Activated CD4-positive, alpha-beta T cell treated with anti-CD3 and anti-CD28 coated beads for 36 hours (primary cell): Measurements from ENCODE around the gene CCDC188. TPM values are rescaled to one million over a fixed set of nuclear protein-coding genes. Genes with fewer than 3 reads are reported as not detected.

Source experiments
- ATAC-seq: fragments of 200-7000 bp; cut with Tn5 transposase; one replicate; pipeline ENCODE4 v1.10.0; 2021; ENCODE audit warnings: mild to moderate bottlenecking, moderate library complexity
- CTCF ChIA-PET: fragments of 350-600 bp; sonication (Branson Sonifier 250); formaldehyde crosslinking; loops from one replicate; lab custom pipeline; 2021; ENCODE audit warnings: antibody characterized with exemption; lab: Charles Lee
- POLR2A ChIA-PET: fragments of 350-600 bp; sonication (Branson Sonifier 250); formaldehyde crosslinking; loops from one replicate; lab custom pipeline; 2021; ENCODE audit warnings: antibody characterized with exemption, inconsistent platforms; lab: Charles Lee
- DNase-seq: peaks from one replicate; pipeline ENCODE4 v3.0.0-alpha.2; 2020
- H3K27ac Mint-ChIP-seq: one replicate; pipeline ENCODE4 v1.8.0; 2021; ENCODE audit warnings: mixed read lengths
- H3K27me3 Mint-ChIP-seq: one replicate; pipeline ENCODE4 v1.8.0; 2021; ENCODE audit warnings: mixed read lengths
- H3K36me3 Mint-ChIP-seq: one replicate; pipeline ENCODE4 v1.8.0; 2021; ENCODE audit warnings: low read depth, mixed read lengths
- H3K4me1 Mint-ChIP-seq: one replicate; pipeline ENCODE4 v1.8.0; 2021; ENCODE audit warnings: mixed read lengths
- H3K4me3 Mint-ChIP-seq: one replicate; pipeline ENCODE4 v1.8.0; 2021; ENCODE audit warnings: mild to moderate bottlenecking, moderate library complexity, mixed read lengths
- H3K9me3 Mint-ChIP-seq: one replicate; pipeline ENCODE4 v1.8.0; 2021; ENCODE audit warnings: low read depth, mixed read lengths
- intact Hi-C, 2 experiments: fragments of 100-400 bp; cut with DNase I in 1 of 2; cut with micrococcal nuclease in 1 of 2; formaldehyde crosslinking; loops; one replicate each; pipeline versions ENCODE4 v1.14.2 to v1.15.1; 2022 to 2024; cut with DNase I, micrococcal nuclease
- total RNA-seq, 2 experiments: library from RNA; stranded (reverse); gene quantifications; one replicate each; pipeline ENCODE4 v1.2.3, GENCODE V29; 2021

CCDC188 gene
- total RNA-seq, 2 experiments from 2014 or later, result not detected

DNA sequence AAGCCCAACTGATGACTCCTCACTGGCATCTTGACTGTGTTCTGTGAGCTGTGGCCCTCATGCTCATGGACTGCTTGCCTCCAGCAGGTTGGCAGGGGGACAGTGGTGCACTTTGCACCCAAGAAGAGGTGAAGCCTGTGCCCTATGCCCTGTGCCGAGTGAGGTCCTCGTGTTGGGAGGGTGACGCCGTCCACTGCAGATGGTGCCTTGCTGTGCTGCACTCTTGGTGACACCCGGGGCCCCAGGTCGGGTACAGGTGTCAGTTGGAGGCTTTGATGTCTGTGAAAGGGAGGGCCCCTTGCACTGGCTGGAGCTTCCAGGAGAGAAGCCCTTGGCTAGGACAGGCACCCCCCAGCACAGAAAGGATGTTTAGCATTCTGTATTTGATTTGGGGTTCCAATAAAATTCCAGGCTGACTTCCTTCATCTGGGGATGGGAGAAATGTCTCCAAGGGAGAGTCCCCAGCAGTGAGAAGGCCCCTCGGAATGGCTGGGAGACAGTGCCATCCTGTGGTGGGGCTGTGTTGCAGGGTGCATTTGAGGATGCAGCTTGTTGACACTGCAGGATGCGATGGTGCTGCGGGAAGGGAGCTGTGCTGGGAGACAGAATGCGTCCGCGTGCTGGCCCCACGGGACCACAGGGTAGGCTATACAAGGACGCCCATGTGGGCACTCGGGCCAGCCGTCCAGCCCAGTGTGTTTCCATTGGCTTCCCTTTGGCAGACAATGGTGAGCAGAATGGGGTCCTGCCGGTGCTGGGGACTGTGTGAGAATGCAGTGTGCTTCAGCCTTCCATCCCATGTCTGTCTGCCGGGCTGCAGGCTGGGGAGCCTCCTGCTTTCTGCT lies 21.7 kb downstream of the CCDC188 start:
- Mint-ChIP-seq H3K4me3 (peak overlapping the region; percentile 19), H3K36me3 (peaks cover 32% of the 10 kb centered on the region), H3K9me3 (no peaks in the 10 kb centered on the region), H3K27ac (peak overlapping the region; percentile 75), H3K27me3 (no peaks in the 10 kb centered on the region), H3K4me1 (peaks cover 29% of the 10 kb centered on the region)
- ATAC-seq (peak; percentile 64), DNase-seq (peak; percentile 78)
- intact Hi-C loops, result loop anchor here (1.0 to 2.0 kb wide), 3 partner anchors 11 to 159 kb away; no protein-coding TSS in a partner anchor
- ChIA-PET POLR2A (interaction anchor here (3.4 kb wide), 1 partner anchor 11 kb away, joined by 26 read pairs; the partner anchor contains the start of gene TRMT2A), CTCF (interaction anchor here (1.5 to 2.2 kb wide), 2 partner anchors 11 to 18 kb away, joined by 4 to 14 read pairs; partner anchors contain the start of gene TRMT2A)

GRCh38 chr22:20128619-20128901 lies 22.3 kb downstream of the CCDC188 start:
- no peak for DNase-seq
- Mint-ChIP-seq H3K27ac (peak overlapping the region; percentile 75), H3K4me1 (peaks cover 25% of the 10 kb centered on the region), H3K9me3 (no peaks in the 10 kb centered on the region), H3K4me3 (no peak overlapping the region), H3K36me3 (peaks cover 33% of the 10 kb centered on the region), H3K27me3 (no peaks in the 10 kb centered on the region)
- ChIA-PET POLR2A (interaction anchor here (3.4 kb wide), 1 partner anchor 10 kb away, joined by 26 read pairs; the partner anchor contains the start of gene TRMT2A), CTCF (interaction anchor here (2.2 kb wide), 1 partner anchor 10 kb away, joined by 14 read pairs; the partner anchor contains the start of gene TRMT2A)
- ATAC-seq, result no peak
- intact Hi-C loops, result loop anchor here in 1 of 2 experiments (2.0 kb wide), 1 partner anchor 158 kb away; no protein-coding TSS in a partner anchor

GRCh38 chr22:20127869-20128618 lies 22.8 kb downstream of the CCDC188 start:
- no peak for DNase-seq
- ChIA-PET POLR2A (interaction anchor here (1.0 to 3.4 kb wide), 2 partner anchors 9 to 11 kb away, joined by 8 to 26 read pairs; partner anchors contain the start of gene TRMT2A), CTCF (interaction anchor here (2.2 kb wide), 1 partner anchor 10 kb away, joined by 14 read pairs; the partner anchor contains the start of gene TRMT2A)
- Mint-ChIP-seq H3K9me3 (no peaks in the 10 kb centered on the region), H3K4me1 (peaks cover 20% of the 10 kb centered on the region), H3K4me3 (no peak overlapping the region), H3K27ac (no peak overlapping the region), H3K27me3 (no peaks in the 10 kb centered on the region), H3K36me3 (peaks cover 35% of the 10 kb centered on the region)
- intact Hi-C loops, result loop anchor here in 1 of 2 experiments (2.0 kb wide), 1 partner anchor 157 kb away; no protein-coding TSS in a partner anchor
- ATAC-seq, result no peak

GRCh38 chr22:20127318-20127868 lies 23.5 kb downstream of the CCDC188 start:
- intact Hi-C loops, result no loop called here
- CTCF ChIA-PET, result no interaction called here

GRCh38 chr22:20126284-20127029 lies 24.4 kb downstream of the CCDC188 start:
- H3K36me3 Mint-ChIP-seq, result peaks cover 45% of the 10 kb centered on the region
- H3K4me3 Mint-ChIP-seq, result no peak overlapping the region
- intact Hi-C loops, result no loop called here
- no peak overlapping the region for H3K27ac Mint-ChIP-seq
- no peak for ATAC-seq
- no peaks in the 10 kb centered on the region for H3K9me3 Mint-ChIP-seq
- peaks cover 24% of the 10 kb centered on the region for H3K4me1 Mint-ChIP-seq
- DNase-seq, result no peak
- ChIA-PET POLR2A (interaction anchor here (0.6 to 1.9 kb wide), 2 partner anchors 9 to 15 kb away, joined by 4 to 6 read pairs; partner anchors contain the start of gene TRMT2A), CTCF (no interaction called here)
- H3K27me3 Mint-ChIP-seq, result no peaks in the 10 kb centered on the region

More at GRCh38 chr22:20127318-20127868, 23.5 kb downstream of the CCDC188 start:
- Mint-ChIP-seq H3K4me1 (peaks cover 16% of the 10 kb centered on the region), H3K9me3 (no peaks in the 10 kb centered on the region), H3K36me3 (peaks cover 36% of the 10 kb centered on the region), H3K4me3 (no peak overlapping the region), H3K27ac (peak overlapping the region; percentile 59), H3K27me3 (no peaks in the 10 kb centered on the region)
- ATAC-seq (no peak), DNase-seq (no peak)
- POLR2A ChIA-PET, result interaction anchor here (1.0 kb wide), 1 partner anchor 10 kb away, joined by 8 read pairs; the partner anchor contains the start of gene TRMT2A

GRCh38 chr22:20125201-20126174 lies 25.4 kb downstream of the CCDC188 start:
- intact Hi-C loops, result no loop called here
- no peak for ATAC-seq
- POLR2A ChIA-PET, result interaction anchor here (0.6 to 1.9 kb wide), 2 partner anchors 8 to 14 kb away, joined by 4 to 6 read pairs; partner anchors contain the start of gene TRMT2A
- H3K4me1 Mint-ChIP-seq, result peaks cover 28% of the 10 kb centered on the region
- CTCF ChIA-PET, result interaction anchor here (0.6 kb wide), 2 partner anchors 22 to 197 kb away, joined by 3 read pairs; no protein-coding TSS in a partner anchor
- peaks cover 49% of the 10 kb centered on the region for H3K36me3 Mint-ChIP-seq
- no peak for DNase-seq
- H3K27ac Mint-ChIP-seq, result no peak overlapping the region
- H3K27me3 Mint-ChIP-seq, result no peaks in the 10 kb centered on the region
- no peaks in the 10 kb centered on the region for H3K9me3 Mint-ChIP-seq
- H3K4me3 Mint-ChIP-seq, result no peak overlapping the region

GRCh38 chr22:20124083-20124787 lies 26.6 kb downstream of the CCDC188 start:
- ATAC-seq (no peak), DNase-seq (no peak)
- ChIA-PET POLR2A (no interaction called here), CTCF (interaction anchor here (0.7 kb wide), 1 partner anchor 608 kb away, joined by 3 read pairs; no protein-coding TSS in a partner anchor)
- Mint-ChIP-seq H3K36me3 (peaks cover 61% of the 10 kb centered on the region), H3K27me3 (no peaks in the 10 kb centered on the region), H3K9me3 (no peaks in the 10 kb centered on the region), H3K4me1 (peaks cover 39% of the 10 kb centered on the region), H3K4me3 (no peak overlapping the region), H3K27ac (no peak overlapping the region)
- intact Hi-C loops, result no loop called here

GRCh38 chr22:20123366-20124082 lies 27.3 kb downstream of the CCDC188 start:
- ChIA-PET CTCF (interaction anchor here (0.7 kb wide), 1 partner anchor 607 kb away, joined by 3 read pairs; no protein-coding TSS in a partner anchor), POLR2A (no interaction called here)
- Mint-ChIP-seq H3K4me3 (no peak overlapping the region), H3K27ac (no peak overlapping the region), H3K9me3 (no peaks in the 10 kb centered on the region), H3K27me3 (no peaks in the 10 kb centered on the region), H3K4me1 (peaks cover 36% of the 10 kb centered on the region), H3K36me3 (peaks cover 67% of the 10 kb centered on the region)
- ATAC-seq (no peak), DNase-seq (no peak)
- intact Hi-C loops, result no loop called here
